Kidney (tissue), 14 donors: ENCODE data around the gene PTGR2. TPM values are rescaled to one million over a fixed set of nuclear protein-coding genes. Genes with fewer than 3 reads are reported as not detected.
"Not testable (repeated sequence)": the region's sequence is repeated elsewhere in the genome, so short reads cannot be mapped to it uniquely, and the experiment has no call there.

ENCODE experiments used
- DNase-seq, 5 donors: peaks; one replicate each; pipeline ENCODE4 v3.0.0-alpha.2; 2013 to 2020
- FAIRE-seq: peaks from 2 replicates; lab custom pipeline; 2012; peaks lifted over from hg19 to GRCh38; lab: Jason Lieb, UNC
- H3K27ac ChIP-seq, 2 donors: one replicate each; pipeline ENCODE4 v1.7.0; 2013; ENCODE audit warnings: low read depth in 2 of 2, low read length in 2 of 2, inconsistent platforms in 1 of 2
- H3K27me3 ChIP-seq: one replicate; pipeline ENCODE4 v1.7.1; 2013; ENCODE audit warnings: low read length, inconsistent platforms; ENCODE audit not compliant: control insufficient read depth, insufficient read depth
- H3K36me3 ChIP-seq, 3 donors: one replicate each; pipeline versions ENCODE4 v1.7.0 to v1.7.1; 2013; ENCODE audit warnings: low read length in 3 of 3, control low read depth in 1 of 3, inconsistent platforms in 1 of 3; ENCODE audit not compliant: insufficient read depth in 3 of 3, control insufficient read depth in 2 of 3
- H3K4me1 ChIP-seq, 3 donors: one replicate each; pipeline versions ENCODE4 v1.7.0 to v1.7.1; 2013; ENCODE audit warnings: low read length in 3 of 3, inconsistent platforms in 1 of 3, low read depth in 1 of 3; ENCODE audit not compliant: control insufficient read depth in 2 of 3, insufficient read depth in 2 of 3
- H3K4me3 ChIP-seq, 3 donors: one replicate each; pipeline versions ENCODE4 v1.7.0 to v1.8.1; 2013; ENCODE audit warnings: low read length in 3 of 3, control low read depth in 1 of 3, inconsistent platforms in 1 of 3
- H3K9ac ChIP-seq, 3 donors: one replicate each; pipeline versions ENCODE4 v1.7.0 to v1.7.1; 2013; ENCODE audit warnings: low read length in 3 of 3, control low read depth in 1 of 3, inconsistent platforms in 1 of 3
- H3K9me3 ChIP-seq, 3 donors: one replicate each; pipeline versions ENCODE4 v1.7.0 to v1.7.1; 2013; ENCODE audit warnings: low read length in 3 of 3, control low read depth in 1 of 3, inconsistent platforms in 1 of 3; ENCODE audit not compliant: control insufficient read depth in 2 of 3, insufficient read depth in 1 of 3
- intact Hi-C: fragments of 100-400 bp; cut with DNase I; formaldehyde crosslinking; loops from one replicate; pipeline ENCODE4 v1.11.1; 2022
- polyA plus RNA-seq: library from polyadenylated mRNA; stranded (reverse); fragments of 350-450 nt; fragmentation: Illumina TruSeq; extraction: RNeasy Lipid Tissue Mini Kit (QIAGEN cat#74804); gene quantifications from one replicate; pipeline ENCODE4 v1.2.3, GENCODE V29; 2014; ENCODE audit warnings: low read depth, low replicate concordance; ENCODE audit not compliant: insufficient read depth
- total RNA-seq: library from RNA; stranded (reverse); fragmentation: NEBNext Ultra II Directional; extraction: Animal tissue kit (Norgen Biotek cat#: 25700); gene quantifications from one replicate; pipeline ENCODE4 v1.2.1, GENCODE V29; 2021
- TF ChIP-seq, protein P1 (sequence below): IDR thresholded peaks from 3 replicates; pipeline ENCODE4 v1.5.1; 2012; ENCODE audit warnings: mild to moderate bottlenecking, moderate library complexity, borderline replicate concordance; ENCODE audit not compliant: insufficient read depth; ENCODE audit errors: extremely low read depth
- donor health status: control.
- donor health status: control.
- donor health status: control.
- donor health status: control.
- donor health status: control.
- donor health status: DM: yes; HTN: yes; CAD: no.
- donor health status: Normal renal cell carcinoma (clear cell type).

PTGR2 gene
- total and polyA plus RNA-seq, 2 donors from 2014 or later = 20.5 to 24.4 TPM

DNA sequence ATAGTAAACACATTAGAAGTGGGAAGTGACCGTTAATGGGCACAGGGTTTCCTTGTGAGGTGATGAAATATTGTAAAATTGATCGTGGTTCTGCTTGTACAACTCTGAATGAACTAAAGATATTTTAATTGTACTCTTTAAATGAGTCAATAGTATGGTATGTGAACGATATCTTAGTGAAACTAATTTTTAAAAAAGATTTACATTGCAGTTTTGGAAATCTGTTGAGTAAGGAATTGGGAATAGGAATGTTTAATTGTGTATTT lies 36.8 kb downstream of the PTGR2 start:
- no peak for FAIRE-seq

DNA sequence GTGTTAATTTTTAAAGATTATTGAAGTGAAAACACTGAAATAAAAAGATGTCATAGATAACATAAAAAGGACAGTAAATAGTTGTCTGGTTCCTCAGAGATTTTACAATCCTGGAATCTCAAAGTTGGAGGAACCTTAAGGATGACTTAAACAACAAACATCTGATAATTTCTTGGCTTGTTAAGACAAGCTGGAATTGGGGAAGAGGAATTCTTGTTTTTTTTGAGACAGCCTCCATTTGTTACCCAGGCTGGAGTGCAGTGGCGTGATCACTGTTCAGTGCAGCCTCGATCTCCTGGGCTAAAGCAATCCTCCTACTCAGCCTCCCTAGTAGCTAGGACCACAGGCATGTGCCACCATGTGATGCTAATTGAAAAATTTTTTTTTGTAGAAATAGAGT lies 37.3 kb downstream of the PTGR2 start:
- no peak overlapping the region for H3K27ac ChIP-seq
- H3K4me1 ChIP-seq = no peaks in the 10 kb centered on the region
- peaks cover 3 to 9% (median 4%) of the 10 kb centered on the region in 3 donors for H3K36me3 ChIP-seq
- no peaks in the 10 kb centered on the region for H3K27me3 ChIP-seq
- no peak overlapping the region for H3K9ac ChIP-seq
- FAIRE-seq = no peak
- no peak for DNase-seq
- TF ChIP-seq, protein P1, sequence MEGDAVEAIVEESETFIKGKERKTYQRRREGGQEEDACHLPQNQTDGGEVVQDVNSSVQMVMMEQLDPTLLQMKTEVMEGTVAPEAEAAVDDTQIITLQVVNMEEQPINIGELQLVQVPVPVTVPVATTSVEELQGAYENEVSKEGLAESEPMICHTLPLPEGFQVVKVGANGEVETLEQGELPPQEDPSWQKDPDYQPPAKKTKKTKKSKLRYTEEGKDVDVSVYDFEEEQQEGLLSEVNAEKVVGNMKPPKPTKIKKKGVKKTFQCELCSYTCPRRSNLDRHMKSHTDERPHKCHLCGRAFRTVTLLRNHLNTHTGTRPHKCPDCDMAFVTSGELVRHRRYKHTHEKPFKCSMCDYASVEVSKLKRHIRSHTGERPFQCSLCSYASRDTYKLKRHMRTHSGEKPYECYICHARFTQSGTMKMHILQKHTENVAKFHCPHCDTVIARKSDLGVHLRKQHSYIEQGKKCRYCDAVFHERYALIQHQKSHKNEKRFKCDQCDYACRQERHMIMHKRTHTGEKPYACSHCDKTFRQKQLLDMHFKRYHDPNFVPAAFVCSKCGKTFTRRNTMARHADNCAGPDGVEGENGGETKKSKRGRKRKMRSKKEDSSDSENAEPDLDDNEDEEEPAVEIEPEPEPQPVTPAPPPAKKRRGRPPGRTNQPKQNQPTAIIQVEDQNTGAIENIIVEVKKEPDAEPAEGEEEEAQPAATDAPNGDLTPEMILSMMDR = no peak
- H3K4me3 ChIP-seq = no peak overlapping the region
- no peaks in the 10 kb centered on the region for H3K9me3 ChIP-seq
- intact Hi-C loops = no loop called here

More for the DNA sequence above, 36.8 kb downstream of the PTGR2 start:
- peaks cover 1 to 3% (median 2%) of the 10 kb centered on the region in 3 donors for H3K36me3 ChIP-seq
- no peak overlapping the region for H3K27ac ChIP-seq
- H3K4me3 ChIP-seq = peak overlapping the region in 1 of 3 donors; percentile 89
- intact Hi-C loops = no loop called here
- TF ChIP-seq, protein P1 = no peak
- no peaks in the 10 kb centered on the region for H3K27me3 ChIP-seq
- H3K9ac ChIP-seq = no peak overlapping the region
- H3K9me3 ChIP-seq = no peaks in the 10 kb centered on the region
- DNase-seq = no peak
- no peaks in the 10 kb centered on the region for H3K4me1 ChIP-seq

DNA sequence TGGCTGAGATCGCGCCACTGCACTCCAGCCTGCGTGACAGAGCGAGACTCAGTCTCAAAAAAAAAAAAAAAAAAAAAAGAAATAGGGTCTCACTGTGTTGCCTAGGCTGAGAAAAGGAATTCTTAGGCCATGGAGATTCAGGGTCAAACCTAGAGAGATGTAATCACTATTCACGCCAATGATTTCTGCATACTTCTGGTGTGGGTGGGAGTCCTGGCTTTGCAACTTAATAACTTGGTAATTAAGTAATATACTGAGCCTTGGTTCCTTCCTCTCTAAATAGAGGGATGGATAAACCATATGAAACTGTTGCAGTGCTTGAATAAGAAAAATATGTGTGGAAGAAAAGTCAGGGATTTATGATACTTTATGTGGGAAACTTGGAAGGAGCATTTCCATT lies 37.7 kb downstream of the PTGR2 start:
- DNase-seq (no peak), FAIRE-seq (no peak)
- Histone ChIP-seq H3K27me3 (no peaks in the 10 kb centered on the region), H3K27ac (no peak overlapping the region), H3K9ac (no peak overlapping the region), H3K4me3 (no peak overlapping the region), H3K4me1 (no peaks in the 10 kb centered on the region), H3K9me3 (no peaks in the 10 kb centered on the region), H3K36me3 (peaks cover 5 to 12% (median 6%) of the 10 kb centered on the region in 3 donors)
- intact Hi-C loops = no loop called here
- TF ChIP-seq, protein P1 = no peak

DNA sequence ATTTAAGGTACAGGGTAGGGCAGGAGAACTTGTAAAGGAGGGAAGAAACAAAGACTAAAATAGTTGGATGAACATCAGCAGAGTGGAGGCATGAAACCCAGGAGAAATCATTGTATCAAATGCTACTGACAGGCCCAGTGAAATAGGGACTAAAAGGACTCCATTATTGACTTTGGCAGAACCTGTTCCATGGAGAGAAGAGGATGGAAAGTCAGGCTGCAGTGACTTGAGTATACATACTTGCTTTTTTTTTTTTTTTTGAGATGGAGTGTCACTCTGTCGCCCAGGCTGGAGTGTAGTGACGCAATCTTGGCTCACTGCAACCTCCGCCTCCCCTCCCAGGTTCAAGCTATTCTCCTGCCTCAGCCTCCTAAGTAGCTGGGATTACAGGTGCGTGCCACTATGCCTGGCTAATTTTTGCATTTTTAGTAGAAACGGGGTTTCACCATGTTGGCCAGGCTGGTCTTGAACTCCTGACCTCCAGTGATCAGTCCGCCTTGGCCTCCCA lies 42.6 kb downstream of the PTGR2 start:
- H3K27ac ChIP-seq, FAIRE-seq, DNase-seq, H3K9me3 ChIP-seq, H3K9ac ChIP-seq, H3K4me1 ChIP-seq, H3K27me3 ChIP-seq, intact Hi-C loops, H3K4me3 ChIP-seq: not testable (repeated sequence)
- peaks cover 12 to 32% (median 27%) of the 10 kb centered on the region in 3 donors for H3K36me3 ChIP-seq
